Measurements from ENCODE around the gene CHRNA9. TPM values are rescaled to one million over a fixed set of nuclear protein-coding genes. Genes with fewer than 3 reads are reported as not detected.

The CHRNA9 gene
- total and polyA plus RNA-seq, 2 experiments from 2014 or later: 0.50 to 1.6 TPM

DNA sequence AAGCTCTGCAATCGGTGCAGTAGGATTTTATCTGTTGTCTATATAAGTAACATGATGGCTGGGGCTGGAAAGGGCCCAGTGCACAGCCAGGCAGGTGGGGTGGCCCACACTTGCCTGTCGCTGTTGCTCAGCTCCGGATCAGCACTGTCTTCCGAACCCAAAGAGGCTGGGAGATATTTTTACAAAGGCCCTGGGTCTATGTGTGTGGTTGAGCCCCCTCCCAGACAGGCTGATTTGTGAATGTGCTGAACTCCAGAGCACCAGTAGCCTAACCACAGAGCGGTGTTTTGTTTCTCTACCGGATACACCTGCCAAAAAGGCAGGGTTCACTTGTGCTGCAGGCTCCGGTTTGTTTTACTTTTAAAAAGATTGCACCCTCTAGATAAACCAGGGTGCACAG, 33.5 kb upstream of the CHRNA9 start:
- no peak for DNase-seq (ENCODE audit: low spot score)
- Histone ChIP-seq H3K27me3 (no peaks in the 10 kb centered on the region), H3K4me1 (ENCODE audit: insufficient read depth) (no peaks in the 10 kb centered on the region), H3K9me2 (replicated peaks; ENCODE audit: insufficient read depth) (no peaks in the 10 kb centered on the region), H2AFZ (no peak overlapping the region), H3K9me3 (ENCODE audit: low read depth) (no peaks in the 10 kb centered on the region), H3K36me3 (replicated peaks; ENCODE audit: insufficient read depth, low read depth) (no peaks in the 10 kb centered on the region), H4K20me1 (ENCODE audit: insufficient read depth, poor library complexity, severe bottlenecking) (no peaks in the 10 kb centered on the region), H3K27ac (no peak overlapping the region), H3K4me3 (no peak overlapping the region), H3K79me2 (no peaks in the 10 kb centered on the region), H3K4me2 (no peak overlapping the region)
- WGBS (ENCODE audit: low lambda C conversion rate, missing lambda C conversion rate): 83% methylated on average over 7 of the region's 7 CpGs
- no peak for TF ChIP-seq EZH2phosphoT487 (IDR thresholded peaks at IDR 0.05; ENCODE audit: low read depth, severe bottlenecking, unreplicated experiment)
- TF ChIP-seq EZH2 (IDR thresholded peaks at IDR 0.05; ENCODE audit: borderline replicate concordance): no peak
- TF ChIP-seq, protein P1, sequence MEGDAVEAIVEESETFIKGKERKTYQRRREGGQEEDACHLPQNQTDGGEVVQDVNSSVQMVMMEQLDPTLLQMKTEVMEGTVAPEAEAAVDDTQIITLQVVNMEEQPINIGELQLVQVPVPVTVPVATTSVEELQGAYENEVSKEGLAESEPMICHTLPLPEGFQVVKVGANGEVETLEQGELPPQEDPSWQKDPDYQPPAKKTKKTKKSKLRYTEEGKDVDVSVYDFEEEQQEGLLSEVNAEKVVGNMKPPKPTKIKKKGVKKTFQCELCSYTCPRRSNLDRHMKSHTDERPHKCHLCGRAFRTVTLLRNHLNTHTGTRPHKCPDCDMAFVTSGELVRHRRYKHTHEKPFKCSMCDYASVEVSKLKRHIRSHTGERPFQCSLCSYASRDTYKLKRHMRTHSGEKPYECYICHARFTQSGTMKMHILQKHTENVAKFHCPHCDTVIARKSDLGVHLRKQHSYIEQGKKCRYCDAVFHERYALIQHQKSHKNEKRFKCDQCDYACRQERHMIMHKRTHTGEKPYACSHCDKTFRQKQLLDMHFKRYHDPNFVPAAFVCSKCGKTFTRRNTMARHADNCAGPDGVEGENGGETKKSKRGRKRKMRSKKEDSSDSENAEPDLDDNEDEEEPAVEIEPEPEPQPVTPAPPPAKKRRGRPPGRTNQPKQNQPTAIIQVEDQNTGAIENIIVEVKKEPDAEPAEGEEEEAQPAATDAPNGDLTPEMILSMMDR (IDR thresholded peaks at IDR 0.05; ENCODE audit: poor library complexity): no peak

DNA sequence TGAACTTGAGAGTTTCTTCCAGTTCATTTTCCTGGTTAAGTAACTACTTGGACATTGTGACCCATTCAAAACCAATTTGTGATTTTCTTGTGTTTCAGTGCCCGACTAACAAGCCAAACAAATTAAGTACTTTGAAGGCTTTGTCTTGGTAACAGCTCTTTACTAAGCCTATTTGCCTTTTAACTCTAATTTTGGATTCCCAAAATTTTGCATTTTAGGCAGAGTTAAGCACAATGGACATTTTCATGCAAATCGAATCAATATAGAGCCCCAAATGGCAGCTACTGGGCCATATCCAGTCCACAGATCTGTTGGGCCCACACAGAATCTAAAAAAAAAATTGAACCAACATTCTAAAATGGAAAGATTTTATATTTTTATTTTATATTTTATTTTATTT, 31.4 kb upstream of the CHRNA9 start:
- no peak for TF ChIP-seq EZH2 (IDR thresholded peaks at IDR 0.05; ENCODE audit: borderline replicate concordance)
- no peak for TF ChIP-seq EZH2phosphoT487 (IDR thresholded peaks at IDR 0.05; ENCODE audit: low read depth, severe bottlenecking, unreplicated experiment)
- TF ChIP-seq, protein P1 (IDR thresholded peaks at IDR 0.05; ENCODE audit: poor library complexity): no peak
- Histone ChIP-seq H3K4me3 (no peak overlapping the region), H3K79me2 (no peaks in the 10 kb centered on the region), H2AFZ (no peak overlapping the region), H3K9me3 (ENCODE audit: low read depth) (no peaks in the 10 kb centered on the region), H3K36me3 (replicated peaks; ENCODE audit: insufficient read depth, low read depth) (no peaks in the 10 kb centered on the region), H3K27me3 (no peaks in the 10 kb centered on the region), H3K9me2 (replicated peaks; ENCODE audit: insufficient read depth) (no peaks in the 10 kb centered on the region), H3K4me1 (ENCODE audit: insufficient read depth) (no peaks in the 10 kb centered on the region), H3K27ac (no peak overlapping the region), H3K4me2 (no peak overlapping the region), H4K20me1 (ENCODE audit: insufficient read depth, poor library complexity, severe bottlenecking) (no peaks in the 10 kb centered on the region)
- WGBS (ENCODE audit: low lambda C conversion rate, missing lambda C conversion rate): 97% methylated on average over 2 of the region's 2 CpGs
- DNase-seq (ENCODE audit: low spot score): no peak

DNA sequence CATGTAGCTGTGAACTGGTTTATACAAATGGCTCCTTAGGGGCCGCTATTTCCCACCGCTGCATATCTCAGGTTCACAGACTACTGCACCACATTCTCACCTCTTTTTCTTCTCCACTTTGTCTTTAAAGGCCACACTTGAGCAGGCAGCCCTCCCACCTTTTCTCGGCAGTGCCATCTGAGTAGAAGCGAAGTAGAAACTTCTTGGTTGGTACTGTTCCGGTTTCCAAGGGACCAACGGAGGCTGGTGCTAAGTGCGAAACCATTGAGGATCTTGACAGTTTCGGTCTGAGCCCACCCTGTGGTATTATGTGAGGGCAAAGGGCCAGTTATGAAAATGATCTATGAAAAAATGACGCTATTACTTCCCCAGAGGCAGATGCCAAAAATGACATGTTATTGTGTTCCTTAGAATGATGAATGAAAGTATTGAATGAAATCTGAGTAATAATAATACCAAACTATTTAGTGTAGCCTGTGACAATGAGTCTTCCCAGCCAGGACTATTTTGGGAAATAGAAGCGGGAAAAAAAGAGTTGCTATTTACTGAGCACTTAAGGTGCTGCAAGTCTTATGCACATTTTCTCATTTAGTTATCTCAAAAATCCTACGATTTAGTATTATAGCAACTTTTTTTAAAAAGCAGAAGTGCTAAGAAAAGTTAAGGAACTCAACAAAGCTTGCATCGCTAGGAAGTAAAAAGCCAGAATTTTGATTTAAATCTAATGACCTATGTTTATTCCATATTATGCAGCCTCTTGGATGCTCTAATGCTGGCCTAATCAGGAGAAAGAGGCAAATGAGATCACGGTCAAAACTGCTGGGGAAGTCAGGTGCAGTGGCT, 29.6 kb upstream of the CHRNA9 start:
- TF ChIP-seq, protein P1 (IDR thresholded peaks at IDR 0.05; ENCODE audit: poor library complexity): no peak
- no peak for DNase-seq (ENCODE audit: low spot score)
- Histone ChIP-seq H3K27me3 (no peaks in the 10 kb centered on the region), H3K9me3 (ENCODE audit: low read depth) (no peaks in the 10 kb centered on the region), H3K27ac (no peak overlapping the region), H4K20me1 (ENCODE audit: insufficient read depth, poor library complexity, severe bottlenecking) (no peaks in the 10 kb centered on the region), H3K4me1 (ENCODE audit: insufficient read depth) (no peaks in the 10 kb centered on the region), H3K9me2 (replicated peaks; ENCODE audit: insufficient read depth) (no peaks in the 10 kb centered on the region), H3K36me3 (replicated peaks; ENCODE audit: insufficient read depth, low read depth) (no peaks in the 10 kb centered on the region), H2AFZ (no peak overlapping the region), H3K4me3 (no peak overlapping the region), H3K4me2 (no peak overlapping the region), H3K79me2 (no peaks in the 10 kb centered on the region)
- 86% methylated on average over 13 of the region's 13 CpGs for WGBS (ENCODE audit: low lambda C conversion rate, missing lambda C conversion rate)
